Right lung (tissue), 5 donors: ENCODE data around the gene UNC119. TPM values are rescaled to one million over a fixed set of nuclear protein-coding genes. Genes with fewer than 3 reads are reported as not detected.
"Not testable (repeated sequence)": the region's sequence is repeated elsewhere in the genome, so short reads cannot be mapped to it uniquely, and the experiment has no call there.

Experiments used
- DNase-seq, 2 donors: peaks; one replicate each; pipeline ENCODE4 v3.0.0-alpha.2; 2013
- polyA plus RNA-seq, 5 donors: library from polyadenylated mRNA; unstranded; fragments of 120-200 nt; gene quantifications; one replicate each; pipeline versions ENCODE4 v1.2.1 to v1.2.3, GENCODE V29; 2013; ENCODE audit warnings: inconsistent platforms in 1 of 5, low replicate concordance in 1 of 5; ENCODE audit not compliant: insufficient read length in 5 of 5, insufficient read depth in 1 of 5

UNC119 gene
- polyA plus RNA-seq, 5 donors, result 28.4 to 44.4 (median 36.3) TPM

DNA sequence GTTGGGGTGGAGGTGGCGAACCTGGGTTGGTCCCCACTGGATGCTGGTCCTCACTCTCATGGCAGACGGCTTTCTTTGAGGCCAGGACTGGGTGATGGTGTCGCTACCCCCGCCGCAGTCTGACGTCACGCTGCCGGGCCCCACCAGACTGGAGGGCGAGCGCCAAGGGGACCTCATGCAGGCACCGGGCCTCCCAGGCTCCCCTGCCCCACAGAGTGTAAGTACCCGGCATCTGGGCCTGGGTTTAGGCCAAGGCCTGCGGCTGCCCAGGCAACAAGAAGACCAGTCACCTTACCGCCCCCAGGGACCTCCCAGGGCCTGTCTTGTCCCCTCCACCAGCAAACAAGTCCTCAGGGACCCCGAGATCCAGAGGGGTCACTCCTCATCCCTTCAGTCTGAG is 28.5 kb downstream of the UNC119 start:
- no peak for DNase-seq

DNA sequence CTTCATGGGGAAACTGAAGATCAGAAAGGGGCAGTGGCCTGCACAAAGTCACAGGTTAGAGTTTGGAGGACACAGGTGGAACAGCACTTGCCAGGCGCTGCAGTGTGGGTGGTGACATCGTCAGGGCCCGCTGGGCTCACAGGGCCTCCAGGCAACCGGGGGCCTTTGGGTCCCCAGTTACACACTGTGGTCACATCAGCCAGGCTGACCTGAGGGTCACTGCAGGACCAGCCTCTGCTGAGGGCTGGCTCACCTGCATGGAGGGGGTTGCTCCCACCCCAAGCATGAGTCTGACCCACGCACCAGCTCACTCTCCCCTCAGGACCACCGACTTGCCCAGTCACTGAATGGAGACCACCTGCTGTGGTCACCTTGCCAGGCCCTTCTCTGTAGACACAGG is 29.2 kb downstream of the UNC119 start:
- DNase-seq, result no peak

- DNase-seq, result not testable (repeated sequence)
Observed at GRCh38 chr17:28522281-28522680, 30.1 kb downstream of the UNC119 start.

GRCh38 chr17:28521311-28522085 is 30.9 kb downstream of the UNC119 start:
- DNase-seq, result no peak

DNA sequence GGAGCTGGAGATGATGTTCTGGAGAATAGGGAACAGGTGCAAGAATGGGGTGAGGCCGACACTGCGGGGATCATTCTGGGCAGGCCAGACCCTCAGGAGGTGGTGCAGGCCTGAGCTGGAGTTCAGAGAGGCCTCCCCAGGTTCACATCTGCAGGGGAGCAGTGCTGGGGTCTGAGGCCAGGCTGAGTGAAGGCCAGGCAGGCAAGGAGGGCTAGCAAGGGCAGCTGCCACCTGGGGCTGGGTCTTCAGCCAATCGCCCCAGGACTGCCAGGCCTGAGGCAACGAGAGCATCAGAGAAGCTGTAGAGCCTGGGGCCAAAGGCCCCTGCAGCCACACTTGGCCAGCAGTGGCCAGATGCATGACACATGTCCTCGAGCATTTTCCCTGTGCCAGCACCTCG is 31.7 kb downstream of the UNC119 start:
- no peak for DNase-seq

- no peak for DNase-seq
Observed at GRCh38 chr17:28519236-28519635, 33.2 kb downstream of the UNC119 start.

DNA sequence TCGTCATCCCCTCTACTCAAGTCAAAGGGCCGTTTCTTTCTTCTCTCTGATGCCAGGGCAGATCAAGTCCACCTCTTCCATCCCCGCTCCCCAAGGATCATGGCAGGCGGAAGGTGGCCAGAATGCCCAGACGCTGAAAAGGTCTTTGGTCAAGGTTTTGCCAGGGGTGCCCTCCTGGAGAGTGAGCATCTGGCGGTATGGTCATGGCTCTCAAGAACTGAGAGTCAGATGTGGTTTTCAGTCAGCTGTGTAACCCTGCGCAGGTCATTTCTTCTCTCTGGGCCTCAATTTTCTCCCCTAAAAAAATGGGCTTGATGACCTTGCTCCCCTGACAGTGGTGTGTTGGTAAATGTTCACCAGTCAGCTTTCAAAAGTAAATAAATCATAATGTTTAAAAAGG is 33.8 kb downstream of the UNC119 start:
- DNase-seq, result no peak

DNA sequence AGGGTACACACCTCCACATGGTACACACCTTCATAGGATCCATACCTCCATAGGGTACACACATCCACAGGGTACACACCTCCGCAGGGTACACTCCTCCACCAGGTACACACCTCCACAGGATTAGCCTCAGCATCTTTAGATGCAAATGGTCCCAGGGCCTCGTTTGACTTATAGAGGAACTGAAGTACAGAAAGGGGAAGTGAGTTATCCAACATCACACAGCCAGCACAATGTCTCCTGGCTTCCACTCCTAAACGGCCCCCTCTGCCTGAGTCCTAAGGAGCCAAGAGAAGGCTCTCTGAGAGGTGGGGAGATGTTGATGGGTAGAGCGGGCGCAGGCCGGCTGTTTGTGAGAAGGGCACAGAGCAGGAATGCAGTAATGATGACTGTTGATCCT is 34.3 kb downstream of the UNC119 start:
- no peak for DNase-seq

DNA sequence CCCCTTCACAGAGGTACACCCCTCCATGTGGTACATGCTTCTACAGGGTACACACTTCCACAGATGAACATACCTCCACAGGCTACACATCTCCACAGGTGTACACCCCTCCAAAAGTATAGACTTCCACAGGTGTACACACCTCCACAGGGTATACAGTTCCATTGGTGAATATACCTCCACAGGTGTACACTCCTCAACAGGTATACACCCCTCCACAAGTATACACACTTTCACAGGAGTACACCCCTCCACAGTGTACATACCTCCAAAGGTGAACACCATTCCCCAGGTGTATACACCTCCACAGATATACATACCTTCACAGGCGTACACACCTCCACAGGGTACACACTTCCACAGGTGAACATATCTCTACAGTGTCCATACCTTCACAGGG is 36.9 kb downstream of the UNC119 start:
- DNase-seq, result no peak

DNA sequence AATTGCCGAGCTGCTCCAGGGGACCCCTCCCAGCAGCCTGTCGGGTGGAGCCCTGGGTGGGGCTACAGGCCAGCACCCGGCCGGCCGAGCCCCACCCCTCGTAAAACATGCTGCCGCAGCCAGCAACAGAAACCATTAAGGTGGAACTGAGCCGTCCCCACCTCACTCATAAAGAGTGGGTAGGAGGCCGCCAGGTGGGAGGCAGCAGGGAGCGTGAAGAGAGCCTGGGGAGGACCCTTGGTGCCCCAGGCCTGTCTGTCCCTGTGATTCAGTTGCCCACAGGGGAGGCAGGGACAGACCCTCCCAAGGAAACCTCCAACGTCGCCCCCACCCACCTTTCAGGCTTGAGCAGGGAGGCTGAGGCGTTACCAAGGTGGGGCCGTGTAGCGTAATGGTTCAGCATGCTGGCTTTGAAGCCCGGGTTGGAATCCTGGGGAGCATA is 37.8 kb downstream of the UNC119 start:
- DNase-seq, result no peak

DNA sequence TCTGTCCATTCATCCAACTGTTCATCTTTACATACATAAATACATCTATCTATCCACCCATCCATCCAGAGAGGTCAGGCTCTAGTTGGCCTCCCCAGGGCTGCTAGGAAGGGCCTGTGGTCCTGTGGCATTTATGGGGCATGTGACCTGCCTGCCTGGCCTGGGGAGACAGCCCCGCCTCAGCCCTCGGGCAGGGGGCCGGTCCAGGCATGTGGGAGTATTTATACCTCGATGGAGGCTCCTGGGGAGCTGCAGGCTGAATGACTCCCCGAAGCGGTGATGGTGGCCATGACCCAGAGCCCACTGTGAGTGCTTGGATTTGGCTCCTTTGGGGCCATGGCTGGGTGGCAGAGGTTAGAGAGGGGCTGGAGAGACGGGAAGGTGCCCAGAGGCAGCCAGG is 38.9 kb downstream of the UNC119 start:
- no peak for DNase-seq

DNA sequence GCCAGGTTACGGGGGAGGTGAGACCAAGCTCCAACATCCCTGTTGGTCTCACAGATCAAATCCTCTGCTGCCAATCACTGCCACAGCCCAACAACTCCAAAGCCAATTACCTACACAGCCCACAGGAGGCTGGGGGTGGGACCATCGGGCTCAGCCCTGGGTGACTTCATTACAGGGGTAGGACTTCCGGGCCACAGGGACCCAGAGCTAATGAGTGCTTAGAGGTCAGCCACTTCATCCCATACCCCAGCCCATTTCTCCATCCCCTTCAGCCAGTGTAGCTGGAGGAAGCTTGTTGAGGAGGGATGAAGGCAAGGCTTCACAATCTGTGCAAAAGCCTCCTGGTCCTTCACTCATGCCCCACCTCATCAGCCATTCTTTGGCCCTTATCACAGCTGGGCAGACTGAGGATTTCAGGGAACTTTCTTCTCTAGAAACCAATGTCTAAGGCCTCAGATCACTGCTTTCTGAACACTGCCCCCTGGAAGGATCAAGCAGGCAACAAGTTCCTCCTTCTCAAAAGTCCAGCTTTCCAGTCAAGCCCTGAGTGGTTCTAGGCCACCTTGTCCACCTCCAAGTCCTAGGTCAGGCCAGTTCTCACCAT is 40.5 kb downstream of the UNC119 start:
- no peak for DNase-seq

DNA sequence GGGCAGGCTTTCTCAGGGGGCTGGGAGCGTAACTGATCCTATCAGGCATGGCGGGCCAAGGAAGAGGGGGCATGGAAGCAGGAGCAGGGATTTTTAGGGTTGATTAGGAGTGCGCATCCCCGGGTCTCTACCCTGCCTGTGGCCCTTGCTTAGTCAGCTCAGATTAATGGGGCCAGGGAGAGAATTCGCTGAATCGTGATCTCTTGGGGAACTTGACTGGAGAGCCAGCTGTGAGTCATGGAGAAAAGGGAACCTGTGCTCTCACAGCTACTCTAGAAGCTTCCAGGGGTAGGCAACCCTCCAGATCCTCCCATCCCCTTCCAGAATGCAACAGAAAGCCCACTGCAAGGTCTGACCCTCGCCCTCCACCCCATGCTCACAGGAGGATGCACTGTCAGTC is 42.6 kb downstream of the UNC119 start:
- no peak for DNase-seq

- no peak for DNase-seq
Observed at GRCh38 chr17:28508211-28508724, 44.2 kb downstream of the UNC119 start.

DNA sequence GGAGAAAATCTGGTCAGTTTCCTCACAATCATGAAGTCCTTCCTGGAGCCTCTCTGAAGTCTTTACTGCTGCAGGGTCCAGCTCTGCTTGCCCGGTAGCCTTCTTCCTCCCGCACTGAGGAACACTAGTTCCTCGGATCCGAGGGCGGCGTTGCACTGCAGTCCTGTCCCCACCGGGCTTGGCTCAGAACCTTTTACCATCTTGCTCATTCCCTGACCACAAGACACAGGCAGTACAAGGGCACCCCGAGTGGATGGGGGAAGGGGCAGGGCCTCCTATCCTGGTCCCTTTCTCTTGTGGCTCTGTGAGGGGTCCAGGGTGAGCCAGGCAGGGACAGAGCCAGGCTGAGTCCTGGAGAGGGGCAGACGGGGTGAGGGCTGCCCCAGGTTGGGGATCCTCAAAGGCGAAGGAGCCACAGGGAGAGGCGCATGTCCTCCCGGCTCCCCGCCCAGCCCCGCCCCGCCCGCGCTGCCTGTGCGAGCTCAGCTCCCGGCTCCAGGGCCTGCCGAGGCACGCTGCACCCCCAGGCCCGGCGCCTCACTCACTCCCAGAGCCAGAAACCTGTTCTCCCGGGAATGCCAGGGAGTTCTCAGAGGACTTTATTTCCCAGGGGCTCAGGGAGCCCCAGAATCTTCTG is 44.7 kb downstream of the UNC119 start:
- no peak for DNase-seq

- DNase-seq, result no peak
Observed at GRCh38 chr17:28506763-28507487, 45.5 kb downstream of the UNC119 start.

- no peak for DNase-seq
Observed at GRCh38 chr17:28505986-28506665, 46.3 kb downstream of the UNC119 start, which contains the start of gene FOXN1. Gene FOXN1, plus strand, starts transcription at chr17:28506348. Its CDS starts 17,622 bp downstream, at chr17:28523970.

GRCh38 chr17:28503420-28503819 is 49.0 kb downstream of the UNC119 start:
- no peak for DNase-seq

- no peak for DNase-seq
Observed at GRCh38 chr17:28501421-28502284, 50.8 kb downstream of the UNC119 start.

DNA sequence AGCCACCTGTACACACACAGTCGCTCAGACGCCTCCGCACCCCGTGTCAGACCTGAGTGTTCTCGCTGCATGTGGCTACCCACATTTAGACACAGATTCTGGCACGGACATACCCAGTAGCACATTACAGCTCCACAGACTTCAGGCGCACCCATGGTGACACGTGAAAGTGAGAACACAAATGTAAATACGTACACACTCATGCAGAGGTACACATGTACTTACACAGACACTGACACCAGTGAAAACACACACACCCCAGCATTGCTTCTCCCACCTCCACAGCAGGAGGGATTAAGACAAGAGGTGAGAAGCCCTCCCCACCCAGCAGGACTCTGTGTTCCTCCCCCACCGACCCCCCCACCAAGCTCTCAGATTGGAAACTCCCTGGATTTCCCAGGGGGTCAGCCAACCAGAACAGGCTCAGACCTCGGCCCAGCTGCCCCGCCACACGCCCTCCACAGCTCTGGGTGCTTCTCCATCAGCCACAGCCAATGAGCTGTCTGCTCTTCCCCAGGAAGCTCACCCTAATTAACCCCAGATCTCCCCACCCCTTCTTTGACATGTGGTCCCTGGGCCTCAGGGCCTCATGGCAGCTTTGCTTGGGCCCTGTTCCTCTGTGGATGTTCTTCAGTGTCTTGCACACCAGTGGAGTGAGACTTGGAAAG is 51.6 kb downstream of the UNC119 start:
- no peak for DNase-seq
